Endothelial cell of umbilical vein (primary cell): ENCODE measurements around the gene PRUNE1. TPM values are rescaled to one million over a fixed set of nuclear protein-coding genes. Genes with fewer than 3 reads are reported as not detected.

ENCODE experiments used
- BruUV-seq: library from RNA; stranded (reverse); fragments of 400-500 nt; replicated peaks from 2 replicates; lab custom pipeline; 2021; lab: Mats Ljungman, UMichigan
- CTCF ChIA-PET: fragments of 300-600, 350-600 bp; sonication (Branson Sonifier 250); formaldehyde crosslinking; loops from one replicate; lab custom pipeline; 2021; ENCODE audit warnings: antibody characterized with exemption, inconsistent platforms; lab: Charles Lee
- POLR2A ChIA-PET: fragments of 300-600, 350-600 bp; sonication (Branson Sonifier 250); formaldehyde crosslinking; loops from one replicate; lab custom pipeline; 2021; ENCODE audit warnings: antibody characterized with exemption, inconsistent platforms; lab: Charles Lee
- DNase-seq: peaks from one replicate; pipeline ENCODE4 v3.0.0-alpha.2; 2011; ENCODE audit warnings: low read depth, low spot score
- FAIRE-seq: peaks from 2 replicates; lab custom pipeline; 2011; peaks lifted over from hg19 to GRCh38; lab: Jason Lieb, UNC
- H2AFZ ChIP-seq: 2 replicates; pipeline ENCODE4 v1.6.0; 2012; ENCODE audit warnings: low read depth, low read length, control low read depth, inconsistent platforms
- H3K27ac ChIP-seq: 2 replicates; pipeline ENCODE4 v1.5.1; 2011; ENCODE audit warnings: low read depth, mild to moderate bottlenecking, control low read depth, low read length, moderate library complexity; ENCODE audit not compliant: insufficient read depth
- H3K27me3 ChIP-seq, 2 experiments: 2 replicates each; pipeline versions ENCODE4 v1.6.0 to v1.6.1; 2011; ENCODE audit warnings: low read length in 2 of 2, mixed read lengths in 1 of 2; ENCODE audit not compliant: control insufficient read depth in 2 of 2, insufficient read depth in 2 of 2
- H3K36me3 ChIP-seq, 2 experiments: 2 replicates in 1 of 2; 3 replicates in 1 of 2; pipeline ENCODE4 v1.5.1; 2011; ENCODE audit warnings: low read length in 2 of 2, mild to moderate bottlenecking in 1 of 2, moderate library complexity in 1 of 2; ENCODE audit not compliant: control insufficient read depth in 2 of 2, insufficient read depth in 2 of 2; ENCODE audit errors: extremely low read depth in 1 of 2
- H3K4me1 ChIP-seq: 3 replicates; pipeline ENCODE4 v1.5.1; 2011; ENCODE audit warnings: mild to moderate bottlenecking, low read length; ENCODE audit not compliant: control insufficient read depth, insufficient read depth; ENCODE audit errors: extremely low read depth
- H3K4me2 ChIP-seq: 2 replicates; pipeline ENCODE4 v1.6.1; 2011; ENCODE audit warnings: low read length, control low read depth, mixed read lengths; ENCODE audit not compliant: insufficient read depth
- H3K4me3 ChIP-seq, 3 experiments: fragments of 200-600 bp in 1 of 3; sonication (generic), shearing (Covaris generic) in 1 of 3; replicated peaks in 1 of 3; 2 replicates each; pipeline ENCODE4 v1.5.1; 2011 to 2016; ENCODE audit warnings: control low read depth in 3 of 3, low read length in 3 of 3, mild to moderate bottlenecking in 2 of 3, inconsistent platforms in 1 of 3, low read depth in 1 of 3, moderate library complexity in 1 of 3; ENCODE audit not compliant: insufficient read depth in 1 of 3
- H3K79me2 ChIP-seq: 2 replicates; pipeline ENCODE4 v1.6.0; 2012; ENCODE audit warnings: low read length, inconsistent platforms; ENCODE audit not compliant: control insufficient read depth, insufficient read depth
- H3K9ac ChIP-seq: replicated peaks from 2 replicates; pipeline ENCODE3; 2011; ENCODE audit warnings: low read length, control low read depth; ENCODE audit not compliant: insufficient read depth; ENCODE audit errors: extremely low read depth
- H3K9me1 ChIP-seq: replicated peaks from 3 replicates; pipeline ENCODE4 v1.6.0; 2011; ENCODE audit warnings: mild to moderate bottlenecking, low read length; ENCODE audit not compliant: control insufficient read depth, insufficient read depth; ENCODE audit errors: extremely low read depth
- H3K9me3 ChIP-seq: replicated peaks from 2 replicates; pipeline ENCODE4 v1.5.1; 2012; ENCODE audit warnings: low read length, inconsistent platforms; ENCODE audit not compliant: control insufficient read depth, insufficient read depth
- H4K20me1 ChIP-seq: replicated peaks from 2 replicates; pipeline ENCODE3; 2011; ENCODE audit warnings: mild to moderate bottlenecking, low read length; ENCODE audit not compliant: control insufficient read depth, insufficient read depth; ENCODE audit errors: extremely low read depth
- CTCF ChIP-seq, 2 donors: IDR thresholded peaks; 1 replicate in 1 of 2; 2 replicates in 1 of 2; pipeline ENCODE4 v1.5.1; 2011; ENCODE audit warnings: low read length in 2 of 2, mild to moderate bottlenecking in 2 of 2, moderate library complexity in 2 of 2, control low read depth in 1 of 2, inconsistent platforms in 1 of 2, low read depth in 1 of 2; ENCODE audit not compliant: insufficient read depth in 1 of 2; ENCODE audit errors: extremely low read depth in 1 of 2
- EZH2 ChIP-seq: IDR thresholded peaks from 2 replicates; pipeline ENCODE4 v1.6.1; 2012; ENCODE audit warnings: borderline replicate concordance, low read depth, mild to moderate bottlenecking, moderate library complexity, low read length, inconsistent platforms; ENCODE audit not compliant: severe bottlenecking
- FOS ChIP-seq: IDR thresholded peaks from 2 replicates; pipeline ENCODE4 v1.6.1; 2011; ENCODE audit warnings: mild to moderate bottlenecking, low read length, moderate library complexity, borderline replicate concordance; ENCODE audit not compliant: insufficient read depth
- GATA2 ChIP-seq: IDR thresholded peaks from 2 replicates; pipeline ENCODE4 v1.7.0; 2011; ENCODE audit warnings: low read depth, mild to moderate bottlenecking, moderate library complexity, mixed read lengths, low read length; ENCODE audit not compliant: insufficient read length, insufficient read depth
- JUN ChIP-seq: IDR thresholded peaks from 2 replicates; pipeline ENCODE4 v1.6.1; 2011; ENCODE audit warnings: borderline replicate concordance, low read depth; ENCODE audit not compliant: insufficient read length, insufficient read depth
- MYC ChIP-seq: IDR thresholded peaks from one replicate; pipeline ENCODE4 v1.6.1; 2011; ENCODE audit warnings: mild to moderate bottlenecking, low read depth, low read length
- POLR2A ChIP-seq: IDR thresholded peaks from 2 replicates; pipeline ENCODE4 v1.6.1; 2012; ENCODE audit warnings: low read depth, mild to moderate bottlenecking, control low read depth, low read length
- POLR2AphosphoS5 ChIP-seq: IDR thresholded peaks from 2 replicates; pipeline ENCODE4 v1.6.1; 2012; ENCODE audit warnings: low read depth, mild to moderate bottlenecking, control low read depth, low read length, moderate library complexity; ENCODE audit not compliant: insufficient read depth
- dilution Hi-C: fragments of 300-500 bp; cut with MboI; formaldehyde crosslinking; loops from one replicate; pipeline ENCODE4 v1.15.0; 2019; ENCODE audit warnings: low sequenced_read_pairs; ENCODE audit not compliant: extremely low pct_ligation_motif_present
- intact Hi-C: fragments of 100-400 bp; cut with micrococcal nuclease; formaldehyde crosslinking; loops from one replicate; pipeline ENCODE4 v1.10.0; 2022
- polyA plus RNA-seq, 4 experiments: library from polyadenylated mRNA; depleted of rRNA in 3 of 4; stranded (reverse) in 3 of 4; unstranded in 1 of 4; fragments of >200 nt; gene quantifications; 2 replicates each; pipeline versions ENCODE4 v1.2.1 to v1.2.3, GENCODE V29; 2011 to 2012; ENCODE audit warnings: missing spikeins in 1 of 4
- total RNA-seq: library from RNA; stranded (reverse); gene quantifications from 2 replicates; pipeline ENCODE4 v1.2.3, GENCODE V29; 2021
- TF ChIP-seq, protein P1 (sequence below): IDR thresholded peaks from 2 replicates; pipeline ENCODE4 v1.6.1; 2011; ENCODE audit not compliant: insufficient read depth, insufficient read length

Gene PRUNE1
- total and polyA plus RNA-seq, 2 donors (not counting 3 experiments of a cell fraction or from before 2014, with no cell fraction given): 8.6 to 17.5 TPM

DNA sequence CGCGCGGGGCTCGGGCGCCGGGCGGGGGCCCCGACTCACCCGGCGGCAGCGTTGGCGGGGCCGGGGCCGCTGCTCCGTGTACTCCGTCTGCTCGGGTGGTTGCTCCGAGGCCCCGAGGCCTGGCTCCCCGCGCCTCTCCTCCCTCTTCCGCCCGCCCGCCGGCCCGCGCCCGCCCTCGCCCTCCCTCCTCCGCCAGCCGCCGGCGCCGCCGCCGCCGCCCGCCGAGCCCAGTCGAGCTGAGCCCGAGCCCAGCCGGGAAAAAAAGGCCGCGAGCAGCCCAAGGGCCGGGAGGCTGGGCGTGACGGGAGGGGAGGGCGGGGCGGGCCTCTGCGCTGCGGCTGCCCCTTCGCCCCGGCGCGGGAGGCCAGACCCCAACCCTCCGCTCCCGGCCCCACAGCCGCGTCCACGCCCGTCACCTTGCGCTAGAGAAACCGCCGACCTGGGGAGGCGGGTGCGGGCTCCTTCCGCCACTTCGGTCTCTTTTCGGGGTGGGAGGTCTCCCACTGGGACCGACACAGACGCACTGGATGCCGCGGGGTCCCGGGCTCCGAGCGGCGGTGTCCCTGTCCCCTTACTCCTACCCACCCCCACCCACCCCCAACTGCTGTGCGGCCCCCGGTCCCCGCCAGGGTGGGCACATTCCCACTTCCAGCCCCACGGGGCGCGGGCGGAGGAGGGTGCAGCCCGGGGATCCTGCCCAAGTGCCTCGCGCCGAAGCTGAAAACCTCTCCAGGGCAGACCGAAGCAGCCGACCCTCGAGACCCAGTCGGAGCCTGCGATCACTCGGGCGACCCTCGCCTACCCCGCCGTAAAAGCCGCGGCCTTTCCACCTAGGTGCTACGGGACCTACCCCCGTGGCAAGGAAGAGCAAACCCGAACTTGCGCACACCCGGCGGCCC, 33.4 kb upstream of the PRUNE1 start, which contains the start of gene CERS2:
Gene CERS2 (minus strand): TSS at position 256 of the 899 bp plus-strand sequence. CDS start 5,745 bp downstream, outside the sequence.
- no peaks in the 10 kb centered on the region for H4K20me1 ChIP-seq
- H3K27me3 ChIP-seq: no peaks in the 10 kb centered on the region
- peaks cover 36% of the 10 kb centered on the region for H3K4me1 ChIP-seq
- no peaks in the 10 kb centered on the region for H3K36me3 ChIP-seq
- peak within 1 kb of the TSS; percentile 58 for H2AFZ ChIP-seq
- intact Hi-C loops (loop anchor here (5.0 kb wide), 3 partner anchors 98 to 348 kb away; partner anchors contain the start of genes ARNT, ENSA and SEMA6C), dilution Hi-C loops (no loop called here)
- H3K4me3 ChIP-seq: peak within 1 kb of the TSS; percentile 43 to 75 (median 65)
- peak within 1 kb of the TSS; percentile 50 for H3K27ac ChIP-seq
- ChIA-PET CTCF (interaction anchor here (0.6 to 17.1 kb wide), 9 partner anchors 10 to 687 kb away, joined by 3 to 278 read pairs (median 4); partner anchors contain the start of genes C1orf56 and MINDY1), POLR2A (interaction anchor here (0.6 kb wide), 1 partner anchor 605 kb away, joined by 3 read pairs; no protein-coding TSS in a partner anchor)
- TF ChIP-seq POLR2AphosphoS5 (peak; percentile 38), FOS (no peak)
- BruUV-seq: TSS peak; percentile 16
- peak; percentile 80 for DNase-seq
- no peaks in the 10 kb centered on the region for H3K9me3 ChIP-seq
- H3K9ac ChIP-seq: peak within 1 kb of the TSS; percentile 75
- peak; percentile 54 for FAIRE-seq
- no peaks in the 10 kb centered on the region for H3K9me1 ChIP-seq
- peak within 1 kb of the TSS; percentile 62 for H3K4me2 ChIP-seq
- H3K79me2 ChIP-seq: peaks cover 43% of the 10 kb centered on the region

GRCh38 chr1:150976401-150976821, 31.8 kb upstream of the PRUNE1 start:
- no peak for FAIRE-seq

More at GRCh38 chr1:150976401-150976821, 31.8 kb upstream of the PRUNE1 start:
- CTCF ChIA-PET: interaction anchor here (0.6 to 17.1 kb wide), 3 partner anchors 13 to 30 kb away, joined by 5 to 278 read pairs (median 101); partner anchors contain the start of gene MINDY1
- no peak overlapping the region for H3K9ac ChIP-seq
- H3K4me2 ChIP-seq: no peak overlapping the region
- dilution Hi-C loops: no loop called here
- no peak for DNase-seq
- BruUV-seq: no TSS peak
- peaks cover 28% of the 10 kb centered on the region for H3K79me2 ChIP-seq
- no peaks in the 10 kb centered on the region for H3K9me3 ChIP-seq
- peak overlapping the region; percentile 67 for H3K27ac ChIP-seq
- POLR2A ChIA-PET: interaction anchor here (0.6 kb wide), 1 partner anchor 47 kb away, joined by 4 read pairs; no protein-coding TSS in a partner anchor
- H3K4me1 ChIP-seq: peaks cover 36% of the 10 kb centered on the region
- no peaks in the 10 kb centered on the region for H3K36me3 ChIP-seq
- H4K20me1 ChIP-seq: no peaks in the 10 kb centered on the region
- no peak overlapping the region for H2AFZ ChIP-seq
- H3K4me3 ChIP-seq: no peak overlapping the region
- no peaks in the 10 kb centered on the region for H3K27me3 ChIP-seq
- intact Hi-C loops: loop anchor here (5.0 kb wide), 3 partner anchors 99 to 349 kb away; partner anchors contain the start of genes ARNT, ENSA and SEMA6C
- TF ChIP-seq GATA2 (no peak), MYC (no peak), EZH2 (no peak), JUN (no peak), POLR2AphosphoS5 (no peak), FOS (no peak), CTCF (IDR thresholded peaks at IDR 0.05; ENCODE audit: extremely low read depth in 1 of 2, insufficient read depth in 1 of 2, low read depth in 1 of 2, low read length in 2 of 2) (no peak), POLR2A (no peak)
- TF ChIP-seq, protein P1, sequence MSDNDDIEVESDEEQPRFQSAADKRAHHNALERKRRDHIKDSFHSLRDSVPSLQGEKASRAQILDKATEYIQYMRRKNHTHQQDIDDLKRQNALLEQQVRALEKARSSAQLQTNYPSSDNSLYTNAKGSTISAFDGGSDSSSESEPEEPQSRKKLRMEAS: no peak
- H3K9me1 ChIP-seq: no peaks in the 10 kb centered on the region
